ENCODE measurements around the gene CDHR1. TPM values are rescaled to one million over a fixed set of nuclear protein-coding genes. Genes with fewer than 3 reads are reported as not detected.
"Not testable (repeated sequence)": the region's sequence is repeated elsewhere in the genome, so short reads cannot be mapped to it uniquely, and the experiment has no call there.

The CDHR1 gene
- 19.8 and 23.0 TPM in 2 replicates for total RNA-seq
- long read RNA-seq, partial matches to known transcripts, result 0 of 4 reads
- long read RNA-seq, other reads (novel, unspliced or antisense), result 4 of 4 reads

DNA sequence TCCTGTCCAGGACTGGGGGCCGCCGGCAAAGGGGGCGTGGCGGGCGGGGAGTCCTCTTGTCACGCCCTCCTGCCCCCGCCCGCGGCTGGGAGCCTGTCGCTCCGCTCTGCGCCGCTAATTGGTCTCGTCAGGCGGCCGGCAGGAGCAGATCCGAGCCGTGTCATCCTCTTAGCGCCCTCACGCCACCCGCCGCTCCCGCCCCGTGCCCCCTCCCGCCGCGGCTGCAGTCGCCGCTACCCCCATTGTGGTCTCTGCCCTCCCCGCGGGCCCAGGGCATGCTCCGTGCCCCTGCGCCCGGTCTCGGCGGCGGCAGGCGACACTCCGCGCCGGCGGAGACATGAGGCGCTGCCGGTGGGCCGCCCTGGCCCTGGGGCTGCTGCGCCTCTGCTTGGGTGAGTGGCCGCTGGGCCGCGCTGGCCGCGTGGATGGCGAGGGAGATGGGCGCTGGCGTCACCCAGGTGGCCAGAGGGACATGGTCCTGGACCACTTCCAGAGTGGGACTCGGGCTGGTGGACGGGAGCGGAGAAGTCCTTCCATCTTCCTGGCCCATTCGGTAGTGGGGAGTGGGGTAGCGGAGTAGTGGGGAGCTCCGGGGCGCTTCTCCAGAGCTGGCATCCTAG, at the start of gene CDHR1:
CDHR1 (plus strand) TSS at position 114 of the 620 bp plus-strand sequence; CDS start at position 338, 224 bp downstream.
- Mint-ChIP-seq H3K36me3 (ENCODE audit: low read depth) (no peaks in the 10 kb centered on the region), H3K4me1 (no peaks in the 10 kb centered on the region), H3K27me3 (ENCODE audit: low read depth) (peaks cover 19% of the 10 kb centered on the region), H3K27ac (ENCODE audit: unreplicated experiment) (no peak within 1 kb of the TSS), H3K9me3 (no peaks in the 10 kb centered on the region), H3K4me3 (peak within 1 kb of the TSS; percentile 81)
- DNase-seq (ENCODE audit: low read depth, low spot score), result peak; percentile 26
- no peak for TF ChIP-seq CTCF (conservative IDR thresholded peaks at IDR 0.05)

DNA sequence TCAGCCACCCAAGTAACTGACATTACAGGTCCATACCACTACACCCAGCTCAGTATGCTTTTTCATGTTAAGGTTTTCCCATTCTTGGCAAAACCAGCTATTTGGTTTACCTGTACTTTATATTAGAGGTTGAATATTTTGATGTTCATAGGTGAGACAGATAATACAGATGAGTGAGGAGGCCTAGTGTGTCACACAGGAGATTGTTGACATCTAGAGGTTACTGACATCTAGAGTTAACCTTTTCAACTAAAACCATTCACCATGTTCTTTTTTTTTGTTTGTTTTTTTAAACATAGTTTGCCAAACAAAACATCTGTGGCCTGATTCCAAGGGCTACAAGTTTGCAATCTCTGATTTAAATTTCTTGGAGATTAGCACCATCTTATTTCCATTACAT, 47.0 kb upstream of the CDHR1 start:
- Mint-ChIP-seq H3K4me1 (no peaks in the 10 kb centered on the region), H3K9me3 (no peaks in the 10 kb centered on the region), H3K27ac (ENCODE audit: unreplicated experiment) (no peak overlapping the region), H3K27me3 (ENCODE audit: low read depth) (no peaks in the 10 kb centered on the region), H3K36me3 (ENCODE audit: low read depth) (no peaks in the 10 kb centered on the region), H3K4me3 (no peak overlapping the region)
- TF ChIP-seq CTCF (conservative IDR thresholded peaks at IDR 0.05), result no peak
- no peak for DNase-seq (ENCODE audit: low read depth, low spot score)

DNA sequence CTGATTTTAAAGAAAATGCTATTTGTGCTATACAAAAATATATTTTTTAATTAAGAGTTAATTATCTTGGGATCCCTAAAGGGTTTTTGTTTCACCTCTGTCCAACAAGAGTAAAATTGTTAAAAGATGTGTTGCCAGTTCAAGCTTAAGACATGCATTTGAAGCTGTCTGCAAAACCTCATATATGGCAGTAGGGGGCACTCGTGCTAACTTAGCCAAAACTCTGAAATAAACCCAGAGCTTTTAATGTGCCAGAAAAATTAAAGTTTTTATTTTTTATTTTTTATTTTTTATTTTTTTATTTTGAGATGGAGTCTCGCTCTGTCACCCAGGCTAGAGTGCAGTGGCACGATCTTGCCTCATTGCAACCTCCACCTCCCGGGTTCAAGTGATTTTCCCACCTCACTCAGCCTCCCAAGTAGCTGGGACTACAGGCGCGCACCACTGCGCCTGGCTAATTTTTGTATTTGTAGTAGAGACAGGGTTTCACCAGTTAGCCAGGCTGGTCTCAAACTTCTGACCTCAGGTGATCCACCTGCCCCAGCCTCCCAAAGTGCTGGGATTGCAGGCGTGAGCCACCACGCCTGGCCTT, 46.2 kb upstream of the CDHR1 start:
- H3K27ac Mint-ChIP-seq (ENCODE audit: unreplicated experiment); H3K36me3 Mint-ChIP-seq (ENCODE audit: low read depth); H3K4me3 Mint-ChIP-seq; H3K9me3 Mint-ChIP-seq; H3K4me1 Mint-ChIP-seq; H3K27me3 Mint-ChIP-seq (ENCODE audit: low read depth); DNase-seq (ENCODE audit: low read depth, low spot score): not testable (repeated sequence)
- peak; percentile 82 for TF ChIP-seq CTCF (conservative IDR thresholded peaks at IDR 0.05)

GRCh38 chr10:84149854-84150253, 44.5 kb upstream of the CDHR1 start:
- no peak overlapping the region for H3K4me3 Mint-ChIP-seq
- H3K27ac Mint-ChIP-seq (ENCODE audit: unreplicated experiment), result no peak overlapping the region
- H3K36me3 Mint-ChIP-seq (ENCODE audit: low read depth), result peaks cover 2% of the 10 kb centered on the region

DNA sequence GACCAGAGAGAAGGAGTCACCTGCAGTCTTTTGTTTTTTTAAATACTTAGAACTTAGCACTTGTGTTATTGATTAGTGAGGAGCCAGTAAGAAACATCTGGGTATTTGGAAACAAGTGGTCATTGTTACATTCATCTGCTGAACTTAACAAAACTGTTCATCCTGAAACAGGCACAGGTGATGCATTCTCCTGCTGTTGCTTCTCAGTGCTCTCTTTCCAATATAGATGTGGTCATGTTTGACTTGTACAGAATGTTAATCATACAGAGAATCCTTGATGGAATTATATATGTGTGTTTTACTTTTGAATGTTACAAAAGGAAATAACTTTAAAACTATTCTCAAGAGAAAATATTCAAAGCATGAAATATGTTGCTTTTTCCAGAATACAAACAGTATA, 41.6 kb upstream of the CDHR1 start:
- H3K36me3 Mint-ChIP-seq (ENCODE audit: low read depth), result peaks cover 5% of the 10 kb centered on the region
- no peak for TF ChIP-seq CTCF (conservative IDR thresholded peaks at IDR 0.05)
- no peaks in the 10 kb centered on the region for H3K27me3 Mint-ChIP-seq (ENCODE audit: low read depth)
- DNase-seq (ENCODE audit: low read depth, low spot score), result no peak
- H3K4me3 Mint-ChIP-seq, result no peak overlapping the region
- H3K4me1 Mint-ChIP-seq, result no peaks in the 10 kb centered on the region
- no peaks in the 10 kb centered on the region for H3K9me3 Mint-ChIP-seq
- no peak overlapping the region for H3K27ac Mint-ChIP-seq (ENCODE audit: unreplicated experiment)

More at GRCh38 chr10:84149854-84150253, 44.5 kb upstream of the CDHR1 start:
- Mint-ChIP-seq H3K4me1 (no peaks in the 10 kb centered on the region), H3K27me3 (ENCODE audit: low read depth) (no peaks in the 10 kb centered on the region), H3K9me3 (no peaks in the 10 kb centered on the region)
- TF ChIP-seq CTCF (conservative IDR thresholded peaks at IDR 0.05), result no peak
- no peak for DNase-seq (ENCODE audit: low read depth, low spot score)
